IPS-20b (cell line): ENCODE results near the gene SLC4A4.

Experiments used
- H3K27ac ChIP-seq: one replicate; pipeline ENCODE4 v1.5.1; 2013; ENCODE audit warnings: low read length
- H3K27me3 ChIP-seq: 2 replicates; pipeline ENCODE4 v1.6.1; 2013; ENCODE audit warnings: mild to moderate bottlenecking, low read length, inconsistent platforms; ENCODE audit not compliant: insufficient read depth
- H3K36me3 ChIP-seq: 2 replicates; pipeline ENCODE4 v1.6.1; 2013; ENCODE audit warnings: low read depth, mild to moderate bottlenecking, inconsistent platforms, low read length, moderate library complexity; ENCODE audit not compliant: insufficient read depth
- H3K4me1 ChIP-seq: 2 replicates; pipeline ENCODE4 v1.6.1; 2013; ENCODE audit warnings: mild to moderate bottlenecking, control low read depth, inconsistent platforms, low read length, moderate library complexity; ENCODE audit not compliant: insufficient read depth
- H3K4me3 ChIP-seq: 2 replicates; pipeline ENCODE4 v1.5.1; 2013; ENCODE audit warnings: mild to moderate bottlenecking, low read length, inconsistent platforms
- H3K9ac ChIP-seq: 2 replicates; pipeline ENCODE4 v1.6.1; 2013; ENCODE audit warnings: low read depth, mild to moderate bottlenecking, inconsistent platforms, low read length, moderate library complexity
- H3K9me3 ChIP-seq: 2 replicates; pipeline ENCODE4 v1.6.1; 2013; ENCODE audit warnings: mild to moderate bottlenecking, low read depth, low read length, inconsistent platforms; ENCODE audit not compliant: insufficient read depth

The SLC4A4 gene

GRCh38 chr4:71361476-71361875 lies 22.7 kb downstream of the SLC4A4 start:
- Histone ChIP-seq H3K36me3 (no peaks in the 10 kb centered on the region), H3K9me3 (no peaks in the 10 kb centered on the region), H3K4me3 (no peak overlapping the region), H3K4me1 (no peaks in the 10 kb centered on the region), H3K27me3 (no peaks in the 10 kb centered on the region), H3K9ac (no peak overlapping the region), H3K27ac (no peak overlapping the region)

DNA sequence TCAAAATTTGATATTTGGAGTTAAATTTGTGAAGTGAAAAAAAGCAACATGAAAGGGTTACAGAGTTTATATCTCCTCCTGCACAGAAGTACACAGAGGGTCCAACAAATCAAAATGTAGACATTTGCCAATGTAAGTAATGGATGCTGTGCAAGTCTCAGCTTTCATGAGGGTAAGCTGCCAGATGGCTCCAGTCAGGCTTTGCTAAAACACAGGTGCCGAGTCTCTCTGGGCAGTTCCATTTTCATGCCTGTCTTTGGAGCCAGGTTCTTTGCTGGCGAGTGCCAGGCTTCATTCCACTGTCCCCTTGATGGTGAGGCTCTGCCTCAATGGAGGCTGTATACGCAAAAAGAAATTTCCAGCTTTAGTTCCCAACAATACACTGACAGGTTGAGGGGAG lies 27.9 kb downstream of the SLC4A4 start:
- Histone ChIP-seq H3K4me1 (no peaks in the 10 kb centered on the region), H3K27me3 (no peaks in the 10 kb centered on the region), H3K9ac (no peak overlapping the region), H3K36me3 (no peaks in the 10 kb centered on the region), H3K27ac (no peak overlapping the region), H3K4me3 (no peak overlapping the region), H3K9me3 (no peaks in the 10 kb centered on the region)

- Histone ChIP-seq H3K27ac (no peak overlapping the region), H3K36me3 (no peaks in the 10 kb centered on the region), H3K27me3 (no peaks in the 10 kb centered on the region), H3K9me3 (no peaks in the 10 kb centered on the region), H3K4me1 (no peaks in the 10 kb centered on the region), H3K4me3 (no peak overlapping the region), H3K9ac (no peak overlapping the region)
Measured at GRCh38 chr4:71367546-71367945, 28.7 kb downstream of the SLC4A4 start.

DNA sequence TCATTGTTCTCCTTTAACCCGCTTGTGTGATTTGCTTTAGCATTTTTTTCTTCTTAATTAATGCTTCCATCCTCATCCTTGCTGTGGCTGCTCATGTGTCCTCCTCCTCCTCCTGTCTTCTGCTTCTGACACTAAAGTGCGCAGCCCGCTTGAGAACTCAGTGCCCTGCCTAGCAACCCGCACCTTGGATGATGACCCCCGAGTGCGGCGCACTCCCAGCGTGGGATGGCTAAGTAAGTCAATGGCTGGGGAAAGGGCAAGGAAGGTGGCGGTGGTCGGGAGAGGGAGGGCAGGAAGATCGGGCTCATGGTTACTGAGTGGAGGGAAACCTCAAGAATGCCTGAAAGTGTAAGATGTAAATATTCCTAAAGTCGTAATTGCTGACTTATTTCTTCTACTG lies 30.1 kb downstream of the SLC4A4 start:
- Histone ChIP-seq H3K36me3 (no peaks in the 10 kb centered on the region), H3K27ac (no peak overlapping the region), H3K27me3 (no peaks in the 10 kb centered on the region), H3K9ac (no peak overlapping the region), H3K4me3 (no peak overlapping the region), H3K4me1 (no peaks in the 10 kb centered on the region), H3K9me3 (no peaks in the 10 kb centered on the region)

GRCh38 chr4:71369536-71369935 lies 30.7 kb downstream of the SLC4A4 start:
- H3K4me1 ChIP-seq = no peaks in the 10 kb centered on the region
- H3K36me3 ChIP-seq = no peaks in the 10 kb centered on the region
- H3K4me3 ChIP-seq = no peak overlapping the region
- no peaks in the 10 kb centered on the region for H3K9me3 ChIP-seq
- H3K27ac ChIP-seq = no peak overlapping the region
- no peaks in the 10 kb centered on the region for H3K27me3 ChIP-seq
- H3K9ac ChIP-seq = no peak overlapping the region

GRCh38 chr4:71375494-71375893 lies 36.7 kb downstream of the SLC4A4 start:
- Histone ChIP-seq H3K27ac (no peak overlapping the region), H3K27me3 (no peaks in the 10 kb centered on the region), H3K4me1 (no peaks in the 10 kb centered on the region), H3K36me3 (no peaks in the 10 kb centered on the region), H3K4me3 (no peak overlapping the region), H3K9me3 (no peaks in the 10 kb centered on the region), H3K9ac (no peak overlapping the region)

GRCh38 chr4:71377561-71377960 lies 38.7 kb downstream of the SLC4A4 start:
- Histone ChIP-seq H3K9me3 (no peaks in the 10 kb centered on the region), H3K4me3 (no peak overlapping the region), H3K27me3 (no peaks in the 10 kb centered on the region), H3K27ac (no peak overlapping the region), H3K36me3 (no peaks in the 10 kb centered on the region), H3K4me1 (no peaks in the 10 kb centered on the region), H3K9ac (no peak overlapping the region)

- no peak overlapping the region for H3K27ac ChIP-seq
- no peaks in the 10 kb centered on the region for H3K27me3 ChIP-seq
- H3K9me3 ChIP-seq = no peaks in the 10 kb centered on the region
- H3K9ac ChIP-seq = no peak overlapping the region
- H3K4me3 ChIP-seq = no peak overlapping the region
- no peaks in the 10 kb centered on the region for H3K4me1 ChIP-seq
- H3K36me3 ChIP-seq = no peaks in the 10 kb centered on the region
Measured at GRCh38 chr4:71379126-71379525, 40.3 kb downstream of the SLC4A4 start.

DNA sequence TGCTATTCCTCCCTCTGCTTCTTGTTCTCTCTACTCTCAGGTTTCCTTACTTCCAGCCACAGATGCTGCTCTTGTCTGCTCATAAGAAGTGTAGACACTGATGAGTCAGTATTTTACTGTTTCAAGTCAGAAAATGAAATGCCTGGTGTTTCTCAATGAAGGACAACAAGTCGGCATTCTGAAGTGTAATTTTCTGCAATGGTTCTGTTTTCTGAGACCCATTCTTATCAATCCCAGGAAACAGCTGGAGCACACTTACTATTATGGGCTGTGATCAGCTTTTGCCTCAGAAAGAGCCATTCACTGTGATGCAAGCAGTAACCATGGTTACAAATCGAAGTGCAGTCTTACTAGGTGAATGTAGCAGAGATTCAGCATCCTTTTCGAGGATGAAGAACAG lies 42.0 kb downstream of the SLC4A4 start:
- H3K36me3 ChIP-seq = no peaks in the 10 kb centered on the region
- H3K27me3 ChIP-seq = no peaks in the 10 kb centered on the region
- no peak overlapping the region for H3K27ac ChIP-seq
- no peak overlapping the region for H3K4me3 ChIP-seq
- no peaks in the 10 kb centered on the region for H3K9me3 ChIP-seq
- no peaks in the 10 kb centered on the region for H3K4me1 ChIP-seq
- no peak overlapping the region for H3K9ac ChIP-seq

GRCh38 chr4:71382125-71382899 lies 43.5 kb downstream of the SLC4A4 start:
- H3K27me3 ChIP-seq = no peaks in the 10 kb centered on the region
- no peak overlapping the region for H3K4me3 ChIP-seq
- no peaks in the 10 kb centered on the region for H3K36me3 ChIP-seq
- H3K9me3 ChIP-seq = no peaks in the 10 kb centered on the region
- no peaks in the 10 kb centered on the region for H3K4me1 ChIP-seq
- H3K27ac ChIP-seq = no peak overlapping the region
- H3K9ac ChIP-seq = no peak overlapping the region

- Histone ChIP-seq H3K4me1 (no peaks in the 10 kb centered on the region), H3K27me3 (no peaks in the 10 kb centered on the region), H3K36me3 (no peaks in the 10 kb centered on the region), H3K27ac (no peak overlapping the region), H3K9ac (no peak overlapping the region), H3K9me3 (no peaks in the 10 kb centered on the region), H3K4me3 (no peak overlapping the region)
Measured at GRCh38 chr4:71382900-71383560, 44.2 kb downstream of the SLC4A4 start.

- no peak overlapping the region for H3K27ac ChIP-seq
- no peaks in the 10 kb centered on the region for H3K4me1 ChIP-seq
- H3K9ac ChIP-seq = no peak overlapping the region
- no peaks in the 10 kb centered on the region for H3K9me3 ChIP-seq
- H3K27me3 ChIP-seq = no peaks in the 10 kb centered on the region
- no peak overlapping the region for H3K4me3 ChIP-seq
- H3K36me3 ChIP-seq = no peaks in the 10 kb centered on the region
Measured at GRCh38 chr4:71383984-71384383, 45.2 kb downstream of the SLC4A4 start.
